Measurements from ENCODE around the gene CPA4.

DNA sequence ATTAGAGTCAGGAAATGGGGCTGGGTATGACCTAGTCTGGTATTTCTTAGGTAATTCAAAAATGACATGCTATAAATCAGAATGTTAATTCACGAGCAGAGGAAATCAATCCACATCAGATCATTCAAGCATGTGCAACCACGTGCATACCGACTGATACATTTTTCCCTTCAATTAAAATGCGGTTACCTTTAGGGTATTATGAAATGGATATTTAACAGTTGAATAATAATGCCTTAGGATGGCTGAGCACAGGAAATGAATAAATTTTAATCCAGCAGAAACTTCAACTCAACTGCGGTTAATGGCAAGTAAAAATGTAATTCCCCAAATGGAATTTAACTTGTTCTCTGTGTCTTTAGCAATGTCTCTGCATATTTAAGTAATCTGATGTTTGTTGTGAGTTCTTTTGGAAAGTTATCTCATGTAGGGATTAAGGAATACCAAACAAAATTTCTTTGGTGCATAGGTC is 17.1 kb upstream of the CPA4 start:
- TF ChIP-seq, protein P1, sequence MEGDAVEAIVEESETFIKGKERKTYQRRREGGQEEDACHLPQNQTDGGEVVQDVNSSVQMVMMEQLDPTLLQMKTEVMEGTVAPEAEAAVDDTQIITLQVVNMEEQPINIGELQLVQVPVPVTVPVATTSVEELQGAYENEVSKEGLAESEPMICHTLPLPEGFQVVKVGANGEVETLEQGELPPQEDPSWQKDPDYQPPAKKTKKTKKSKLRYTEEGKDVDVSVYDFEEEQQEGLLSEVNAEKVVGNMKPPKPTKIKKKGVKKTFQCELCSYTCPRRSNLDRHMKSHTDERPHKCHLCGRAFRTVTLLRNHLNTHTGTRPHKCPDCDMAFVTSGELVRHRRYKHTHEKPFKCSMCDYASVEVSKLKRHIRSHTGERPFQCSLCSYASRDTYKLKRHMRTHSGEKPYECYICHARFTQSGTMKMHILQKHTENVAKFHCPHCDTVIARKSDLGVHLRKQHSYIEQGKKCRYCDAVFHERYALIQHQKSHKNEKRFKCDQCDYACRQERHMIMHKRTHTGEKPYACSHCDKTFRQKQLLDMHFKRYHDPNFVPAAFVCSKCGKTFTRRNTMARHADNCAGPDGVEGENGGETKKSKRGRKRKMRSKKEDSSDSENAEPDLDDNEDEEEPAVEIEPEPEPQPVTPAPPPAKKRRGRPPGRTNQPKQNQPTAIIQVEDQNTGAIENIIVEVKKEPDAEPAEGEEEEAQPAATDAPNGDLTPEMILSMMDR (IDR thresholded peaks at IDR 0.05): no peak
- no peak for TF ChIP-seq ZFX (IDR thresholded peaks at IDR 0.05; ENCODE audit: borderline replicate concordance)

Measured in 22Rv1 (cell line).